Right lobe of liver (tissue), 6 donors: ENCODE measurements around the gene RPUSD1. TPM values are rescaled to one million over a fixed set of nuclear protein-coding genes. Genes with fewer than 3 reads are reported as not detected.

Experiments used
- ATAC-seq, 4 donors: fragments of 200-7000 bp; cut with Tn5 transposase; one replicate each; pipeline ENCODE4 v1.9.1; 2020; ENCODE audit warnings: mild to moderate bottlenecking in 4 of 4, moderate library complexity in 4 of 4
- DNase-seq, 3 donors: peaks; one replicate each; pipeline ENCODE4 v3.0.0-alpha.2; 2020
- H3K27ac ChIP-seq, 3 donors: fragments of 200-600 bp; one replicate each; pipeline ENCODE4 v1.8.0; 2022
- H3K27me3 ChIP-seq, 2 donors: fragments of 200-600 bp; one replicate each; pipeline ENCODE4 v1.8.0; 2022
- H3K36me3 ChIP-seq, 4 donors: fragments of 200-600 bp; sonication (generic) in 1 of 4; one replicate each; pipeline versions ENCODE4 v1.5.1 to v1.8.0; 2017 to 2022; ENCODE audit warnings: control low read depth in 1 of 4
- H3K4me1 ChIP-seq, 4 donors: fragments of 200-600 bp; sonication (generic) in 1 of 4; one replicate each; pipeline versions ENCODE4 v1.5.1 to v1.8.0; 2017 to 2022; ENCODE audit warnings: control low read depth in 1 of 4
- H3K4me3 ChIP-seq, 3 donors: fragments of 200-600 bp; one replicate each; pipeline ENCODE4 v1.8.0; 2022
- H3K9me3 ChIP-seq, 4 donors: fragments of 200-600 bp; sonication (generic) in 1 of 4; one replicate each; pipeline versions ENCODE4 v1.5.1 to v1.8.0; 2017 to 2022; ENCODE audit warnings: control low read depth in 1 of 4
- CTCF ChIP-seq, 4 donors: fragments of 200-600 bp in 3 of 4; fragments of 450-650 bp in 1 of 4; IDR thresholded peaks; one replicate each; pipeline versions ENCODE4 v1.5.1 to v1.8.0; 2016 to 2022; ENCODE audit warnings: antibody characterized with exemption in 4 of 4, mild to moderate bottlenecking in 2 of 4
- POLR2A ChIP-seq: fragments of 450-650 bp; IDR thresholded peaks from one replicate; pipeline ENCODE4 v1.6.1; 2017; ENCODE audit warnings: antibody characterized with exemption, mild to moderate bottlenecking
- WGBS: methylation state at CpG from one replicate; pipeline ENCODE4 v1.1.6; 2018; ENCODE audit warnings: low coverage, low lambda C conversion rate; ENCODE audit not compliant: insufficient coverage; ENCODE audit errors: missing lambda C conversion rate; 5-methylcytosine and 5-hydroxymethylcytosine counted together
- intact Hi-C, 2 donors: fragments of 100-400 bp; cut with DNase I; formaldehyde crosslinking; loops; one replicate each; pipeline versions ENCODE4 v1.11.2 to v1.14.1; 2022
- total RNA-seq, 6 experiments: library from RNA; depleted of rRNA in 2 of 6; stranded (reverse); fragments of >200 nt in 2 of 6; fragmentation: NEBNext Ultra II Directional in 3 of 6; extraction: Animal tissue kit (Norgen Biotek cat#: 25700) in 3 of 6; gene quantifications; one replicate each; pipeline versions ENCODE4 v1.1.0 to v1.2.4, GENCODE V29; 2016 to 2023
- donor health status: DM: no; HTN: yes; CAD: no.
- donor health status: DM: no; HTN: no; CAD: no.
- donor health status: DM: no; HTN: no; CAD: no.
- donor health status: DM: no; HTN: yes; CAD: no.
- donor health status: DM: no; HTN: yes; CAD: no.

RPUSD1 gene
- total RNA-seq, 6 experiments from 2014 or later, result 5.1 to 16.2 (median 6.6) TPM

- Histone ChIP-seq H3K27ac (no peak overlapping the region), H3K27me3 (no peaks in the 10 kb centered on the region), H3K36me3 (no peaks in the 10 kb centered on the region), H3K4me1 (no peaks in the 10 kb centered on the region), H3K4me3 (no peak overlapping the region), H3K9me3 (no peaks in the 10 kb centered on the region)
- TF ChIP-seq POLR2A (no peak), CTCF (IDR thresholded peaks at IDR 0.05) (no peak)
- intact Hi-C loops, result no loop called here
- DNase-seq (peak in 1 of 3 donors; percentile 50), ATAC-seq (no peak)
- WGBS, result no CpG with 5 or more reads among the region's 21 CpGs
These were observed 19.8 kb downstream of the RPUSD1 start for GRCh38 chr16:768428-768827.

GRCh38 chr16:767743-768235, 20.4 kb downstream of the RPUSD1 start:
- Histone ChIP-seq H3K9me3 (no peaks in the 10 kb centered on the region), H3K4me1 (no peaks in the 10 kb centered on the region), H3K27me3 (no peaks in the 10 kb centered on the region), H3K36me3 (no peaks in the 10 kb centered on the region), H3K27ac (no peak overlapping the region), H3K4me3 (no peak overlapping the region)
- 68% methylated on average over 29 of the region's 38 CpGs for WGBS
- DNase-seq (no peak), ATAC-seq (no peak)
- intact Hi-C loops, result no loop called here
- TF ChIP-seq POLR2A (no peak), CTCF (IDR thresholded peaks at IDR 0.05) (no peak)

GRCh38 chr16:766820-767640, 21.2 kb downstream of the RPUSD1 start:
- TF ChIP-seq POLR2A, result no peak
- no peak for TF ChIP-seq CTCF (IDR thresholded peaks at IDR 0.05)
- Histone ChIP-seq H3K4me3 (no peak overlapping the region), H3K9me3 (no peaks in the 10 kb centered on the region), H3K4me1 (no peaks in the 10 kb centered on the region), H3K27me3 (no peaks in the 10 kb centered on the region), H3K27ac (no peak overlapping the region), H3K36me3 (no peaks in the 10 kb centered on the region)
- 66% methylated on average over 31 of the region's 48 CpGs for WGBS
- intact Hi-C loops, result no loop called here
- DNase-seq (no peak), ATAC-seq (no peak)

GRCh38 chr16:766008-766819, 22.0 kb downstream of the RPUSD1 start:
- Histone ChIP-seq H3K4me3 (no peak overlapping the region), H3K27ac (no peak overlapping the region), H3K9me3 (no peaks in the 10 kb centered on the region), H3K27me3 (no peaks in the 10 kb centered on the region), H3K36me3 (no peaks in the 10 kb centered on the region), H3K4me1 (no peaks in the 10 kb centered on the region)
- intact Hi-C loops, result no loop called here
- TF ChIP-seq CTCF (IDR thresholded peaks at IDR 0.05), result no peak
- TF ChIP-seq POLR2A, result no peak
- no peak for DNase-seq
- ATAC-seq, result peak in 1 of 4 donors; percentile 11
- WGBS, result 60% methylated on average over 3 of the region's 29 CpGs
